ENCODE data around the gene BPHL. TPM values are rescaled to one million over a fixed set of nuclear protein-coding genes. Genes with fewer than 3 reads are reported as not detected.

Gene BPHL
- total RNA-seq, 1 experiment from 2014 or later, result 48.7 TPM

DNA sequence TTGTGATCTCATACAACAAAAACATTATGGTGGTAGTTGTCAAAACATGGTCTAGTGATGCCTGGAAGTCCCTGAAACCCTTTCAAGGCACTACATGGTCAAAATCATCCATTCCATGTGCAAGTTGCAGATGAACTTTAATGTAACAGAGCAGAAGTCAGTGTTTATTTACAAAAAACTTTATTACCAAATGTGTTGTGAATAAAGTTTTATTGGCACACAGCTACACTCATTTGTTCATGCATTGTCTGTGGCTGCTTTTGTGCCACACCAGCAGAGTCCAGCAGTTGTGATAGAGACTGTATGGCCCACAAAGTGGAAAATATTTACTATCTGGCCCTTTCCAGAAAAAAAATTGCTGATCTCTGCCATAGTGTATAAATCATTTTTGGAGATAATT, 82.2 kb downstream of the BPHL start:
- no peak overlapping the region for H3K9ac ChIP-seq (ENCODE audit: extremely low read depth, insufficient read length, low read length)
- H3K18ac ChIP-seq (ENCODE audit: insufficient read length, low read depth, low read length), result no peak overlapping the region
- H3K27ac Mint-ChIP-seq, result no peak overlapping the region
- no peak overlapping the region for H3K27ac ChIP-seq (ENCODE audit: insufficient read length, low read depth, low read length)
- no peak overlapping the region for H3K56ac ChIP-seq (ENCODE audit: insufficient read length, low read depth, low read length)
- H3K23me2 ChIP-seq (ENCODE audit: insufficient read length, low read depth, low read length, poor library complexity, severe bottlenecking), result no peaks in the 10 kb centered on the region
- H3K23ac ChIP-seq (ENCODE audit: insufficient read length, low read depth, low read length), result no peak overlapping the region
- H4K20me1 ChIP-seq (ENCODE audit: control insufficient read depth, insufficient read depth, insufficient read length), result no peaks in the 10 kb centered on the region
- no peak overlapping the region for H2BK15ac ChIP-seq (ENCODE audit: low read depth, low read length)
- no peak overlapping the region for H2BK120ac ChIP-seq (ENCODE audit: low read depth, low read length, poor library complexity, severe bottlenecking)
- no peaks in the 10 kb centered on the region for H3K79me1 ChIP-seq (ENCODE audit: insufficient read depth, low read depth, low read length, poor library complexity, severe bottlenecking)
- no peak overlapping the region for H3K14ac ChIP-seq (ENCODE audit: insufficient read depth, low read length)
- no peak overlapping the region for H2AK5ac ChIP-seq (ENCODE audit: insufficient read length, low read length)
- no peak overlapping the region for H2AFZ ChIP-seq (ENCODE audit: low read length)
- no peaks in the 10 kb centered on the region for H3K36me3 Mint-ChIP-seq (ENCODE audit: insufficient read depth in 1 of 3, low read depth in 3 of 3)
- no peaks in the 10 kb centered on the region for H3K79me2 ChIP-seq (ENCODE audit: insufficient read depth, low read length)
- no peak overlapping the region for H3K4me3 Mint-ChIP-seq
- no peak overlapping the region for H2BK20ac ChIP-seq (ENCODE audit: low read depth, low read length, poor library complexity, severe bottlenecking)
- H3K4ac ChIP-seq (ENCODE audit: low read depth, low read length), result no peak overlapping the region
- H4K8ac ChIP-seq (replicated peaks; ENCODE audit: insufficient read length, low read depth, low read length), result no peak overlapping the region
- no peak for TF ChIP-seq CTCF (conservative IDR thresholded peaks at IDR 0.05)
- H4K91ac ChIP-seq (ENCODE audit: insufficient read length, low read depth, low read length), result no peak overlapping the region
- H2BK5ac ChIP-seq (ENCODE audit: insufficient read length, low read length), result no peak overlapping the region
- peaks cover 16 to 18% of the 10 kb centered on the region in 2 experiments for H3K4me1 Mint-ChIP-seq
- H3K9me3 ChIP-seq (ENCODE audit: control insufficient read depth, low read depth, low read length), result no peaks in the 10 kb centered on the region
- no peak overlapping the region for H4K5ac ChIP-seq (ENCODE audit: insufficient read length, low read depth, low read length)
- peaks cover 6% of the 10 kb centered on the region for H3K4me1 ChIP-seq (ENCODE audit: insufficient read depth, low read length)
- H3K27me3 ChIP-seq (ENCODE audit: insufficient read depth, low read length), result no peaks in the 10 kb centered on the region
- H3K4me2 ChIP-seq (ENCODE audit: insufficient read depth, insufficient read length, low read length), result no peak overlapping the region
- H3K9me3 Mint-ChIP-seq, result peaks cover 3 to 4% of the 10 kb centered on the region in 2 experiments; a peak in 4 of 5 replicates
- DNase-seq, result no peak
- no peak overlapping the region for H3T11ph ChIP-seq (ENCODE audit: low read length)
- H2BK12ac ChIP-seq (ENCODE audit: insufficient read length, low read depth, low read length), result no peak overlapping the region
- no peaks in the 10 kb centered on the region for H3K27me3 Mint-ChIP-seq (ENCODE audit: low read depth)

Data from H9 (cell line).